NCI-H1436 (cell line): ENCODE data around the gene CRAMP1.
"Not testable (repeated sequence)": the region's sequence is repeated elsewhere in the genome, so short reads cannot be mapped to it uniquely, and the experiment has no call there.

Experiments
- DNase-seq: peaks from one replicate; lab custom pipeline; 2025; lab: John Stamatoyannopoulos, UW

Gene CRAMP1

GRCh38 chr16:1678500-1679098 lies 66.4 kb downstream of the CRAMP1 start:
- peak; percentile 14 for DNase-seq

GRCh38 chr16:1680361-1680760 lies 68.2 kb downstream of the CRAMP1 start:
- no peak for DNase-seq

DNA sequence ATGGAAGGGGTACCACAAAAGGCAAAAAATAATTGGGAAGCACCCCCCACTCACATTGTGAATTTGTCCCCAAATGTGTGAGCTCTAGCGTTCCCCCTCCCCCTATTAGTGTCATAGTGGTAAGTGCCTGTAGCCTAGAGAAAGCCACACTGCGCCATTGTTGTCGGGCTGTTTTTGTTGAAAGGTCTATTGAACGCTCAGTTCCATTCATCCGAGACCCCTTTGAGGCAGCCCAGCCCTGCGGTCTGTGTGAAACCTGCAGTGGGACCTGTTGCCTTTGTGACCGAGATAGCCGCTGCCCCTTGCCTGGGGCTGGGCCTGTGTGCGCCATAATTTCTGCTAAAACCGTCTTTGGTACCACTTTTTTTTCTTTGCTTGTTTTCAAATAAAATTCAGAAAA lies 68.9 kb downstream of the CRAMP1 start:
- DNase-seq: no peak

- no peak for DNase-seq
Measured at GRCh38 chr16:1687427-1688316, 75.5 kb downstream of the CRAMP1 start.

GRCh38 chr16:1688807-1689560 lies 76.8 kb downstream of the CRAMP1 start:
- no peak for DNase-seq

GRCh38 chr16:1689853-1690252 lies 77.7 kb downstream of the CRAMP1 start:
- DNase-seq: no peak

DNA sequence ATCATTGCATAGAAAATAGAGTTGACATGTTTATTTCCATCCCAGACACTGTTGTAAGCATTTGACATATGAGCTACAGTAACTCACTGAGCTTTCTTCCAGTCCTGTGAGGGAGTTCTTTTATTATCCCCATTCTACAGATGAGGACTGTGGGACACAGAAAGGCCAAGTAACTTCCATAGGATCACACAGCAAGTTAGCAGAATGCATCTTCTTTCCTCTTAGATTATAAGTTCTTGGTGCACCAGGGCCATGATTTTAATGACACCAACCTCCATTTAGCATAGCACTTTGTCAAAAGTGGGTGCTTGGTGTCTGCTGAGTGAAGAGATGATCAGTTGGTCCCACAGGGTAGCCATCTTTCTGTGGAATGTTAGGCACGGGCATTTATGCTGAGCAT lies 78.7 kb downstream of the CRAMP1 start:
- no peak for DNase-seq

DNA sequence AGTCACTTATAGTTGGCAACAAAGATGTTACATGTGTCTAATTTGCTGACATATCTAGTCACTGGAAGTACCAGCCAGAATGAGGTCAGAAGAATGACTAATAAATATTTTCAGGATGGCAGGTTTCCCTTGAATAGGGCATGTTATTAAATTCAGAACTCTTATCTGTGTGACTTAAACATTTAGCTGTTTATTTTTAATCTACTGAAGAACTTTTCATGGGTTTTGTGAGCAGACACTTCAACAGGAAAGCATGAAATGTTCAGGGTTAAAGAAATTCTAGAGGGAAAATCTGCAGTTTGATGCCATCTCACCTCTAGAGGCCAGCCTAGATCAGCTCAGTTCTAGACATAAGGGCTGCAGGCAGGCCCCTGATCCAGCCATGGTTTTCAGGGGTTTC lies 79.1 kb downstream of the CRAMP1 start:
- DNase-seq: no peak

- DNase-seq: no peak
Measured at GRCh38 chr16:1691956-1692355, 79.8 kb downstream of the CRAMP1 start.

- no peak for DNase-seq
Measured at GRCh38 chr16:1696863-1697262, 84.7 kb downstream of the CRAMP1 start.

DNA sequence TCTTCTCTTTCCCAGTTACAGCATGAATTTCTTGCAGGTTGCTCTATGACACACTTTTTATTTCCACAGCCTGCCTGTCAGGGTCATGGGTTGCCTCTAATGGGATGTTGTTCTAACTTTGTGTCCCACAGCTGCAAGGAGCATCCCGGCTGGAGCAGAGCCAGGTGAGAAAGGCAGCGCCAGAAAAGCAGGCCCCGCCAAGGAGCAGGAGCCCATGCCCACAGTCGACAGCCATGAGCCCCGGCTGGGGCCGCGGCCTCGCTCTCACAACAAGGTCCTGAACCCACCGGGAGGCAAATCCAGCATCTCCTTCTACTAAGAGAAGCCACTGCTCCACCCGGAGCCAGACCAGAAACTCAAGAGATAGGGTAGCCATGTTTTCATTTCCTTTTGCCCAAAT lies 86.5 kb downstream of the CRAMP1 start:
- no peak for DNase-seq

DNA sequence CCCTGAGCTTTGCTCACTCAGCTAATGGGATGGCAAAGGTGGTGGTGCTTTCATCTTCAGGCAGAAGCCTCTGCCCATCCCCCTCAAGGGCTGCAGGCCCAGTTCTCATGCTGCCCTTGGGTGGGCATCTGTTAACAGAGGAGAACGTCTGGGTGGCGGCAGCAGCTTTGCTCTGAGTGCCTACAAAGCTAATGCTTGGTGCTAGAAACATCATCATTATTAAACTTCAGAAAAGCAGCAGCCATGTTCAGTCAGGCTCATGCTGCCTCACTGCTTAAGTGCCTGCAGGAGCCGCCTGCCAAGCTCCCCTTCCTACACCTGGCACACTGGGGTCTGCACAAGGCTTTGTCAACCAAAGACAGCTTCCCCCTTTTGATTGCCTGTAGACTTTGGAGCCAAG lies 88.1 kb downstream of the CRAMP1 start:
- DNase-seq: no peak

DNA sequence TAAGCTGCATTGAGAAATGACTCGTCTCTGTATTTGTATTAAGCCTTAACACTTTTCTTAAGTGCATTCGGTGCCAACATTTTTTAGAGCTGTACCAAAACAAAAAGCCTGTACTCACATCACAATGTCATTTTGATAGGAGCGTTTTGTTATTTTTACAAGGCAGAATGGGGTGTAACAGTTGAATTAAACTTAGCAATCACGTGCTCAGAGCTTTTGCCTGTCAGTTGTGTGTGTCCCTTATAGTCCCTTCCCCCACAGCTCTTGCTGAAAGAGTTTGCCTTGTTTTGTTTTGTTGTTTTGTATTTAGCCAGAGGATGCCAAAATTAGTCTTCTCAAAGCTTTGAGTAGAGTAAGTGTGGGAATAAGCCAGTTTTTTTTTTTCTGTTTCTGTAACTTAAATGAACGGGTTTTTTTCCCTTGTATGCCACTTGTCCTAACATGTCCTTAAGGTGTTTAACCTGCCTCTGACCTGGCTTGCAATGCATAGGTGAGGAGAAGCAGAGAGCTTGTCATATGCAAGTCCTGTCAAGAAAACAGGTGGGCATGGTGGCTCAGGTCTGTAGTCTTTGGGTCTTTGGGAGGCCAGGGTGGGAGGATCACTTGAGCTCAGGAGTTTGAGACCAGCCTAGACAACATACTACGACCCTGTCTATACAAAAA lies 89.2 kb downstream of the CRAMP1 start:
- no peak for DNase-seq

GRCh38 chr16:1705324-1705687 lies 93.1 kb downstream of the CRAMP1 start:
- not testable (repeated sequence) for DNase-seq

GRCh38 chr16:1705688-1706385 lies 93.7 kb downstream of the CRAMP1 start, which contains the start of gene MAPK8IP3:
MAPK8IP3 (plus strand) TSS chr16:1706195; CDS start chr16:1706340, 145 bp downstream.
- peak; percentile 84 for DNase-seq

DNA sequence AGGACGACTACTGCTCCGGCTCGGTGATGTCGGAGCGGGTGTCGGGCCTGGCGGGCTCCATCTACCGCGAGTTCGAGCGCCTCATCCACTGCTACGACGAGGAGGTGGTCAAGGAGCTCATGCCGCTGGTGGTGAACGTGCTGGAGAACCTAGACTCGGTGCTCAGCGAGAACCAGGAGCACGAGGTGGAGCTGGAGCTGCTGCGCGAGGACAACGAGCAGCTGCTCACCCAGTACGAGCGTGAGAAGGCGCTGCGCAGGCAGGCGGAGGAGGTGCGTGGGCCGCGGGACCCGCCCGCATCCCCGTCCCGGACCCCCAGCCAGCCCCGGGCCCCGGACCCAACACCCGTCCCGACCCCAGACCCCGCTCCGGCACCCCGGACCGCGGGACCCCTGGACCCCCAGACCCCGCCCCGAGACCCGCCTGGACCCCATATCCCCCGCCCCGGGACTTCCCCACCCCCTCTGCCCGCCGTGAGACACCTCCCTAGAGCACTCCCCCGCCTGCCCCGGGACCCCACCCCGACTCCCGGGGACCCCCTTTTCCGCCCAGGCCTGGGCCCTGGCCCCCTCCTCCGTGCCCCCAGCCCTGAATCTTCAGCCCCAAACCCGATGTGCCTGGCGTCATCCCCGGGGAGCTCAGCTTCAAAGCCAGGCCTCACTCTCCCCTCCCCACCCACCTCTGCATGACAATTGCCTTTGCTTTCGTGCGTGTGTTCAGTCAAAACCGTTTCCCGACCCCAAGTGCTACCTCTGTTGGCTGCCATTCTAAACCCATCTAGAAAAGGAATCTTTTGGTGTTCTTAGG lies 94.4 kb downstream of the CRAMP1 start:
- DNase-seq: peak; percentile 18

DNA sequence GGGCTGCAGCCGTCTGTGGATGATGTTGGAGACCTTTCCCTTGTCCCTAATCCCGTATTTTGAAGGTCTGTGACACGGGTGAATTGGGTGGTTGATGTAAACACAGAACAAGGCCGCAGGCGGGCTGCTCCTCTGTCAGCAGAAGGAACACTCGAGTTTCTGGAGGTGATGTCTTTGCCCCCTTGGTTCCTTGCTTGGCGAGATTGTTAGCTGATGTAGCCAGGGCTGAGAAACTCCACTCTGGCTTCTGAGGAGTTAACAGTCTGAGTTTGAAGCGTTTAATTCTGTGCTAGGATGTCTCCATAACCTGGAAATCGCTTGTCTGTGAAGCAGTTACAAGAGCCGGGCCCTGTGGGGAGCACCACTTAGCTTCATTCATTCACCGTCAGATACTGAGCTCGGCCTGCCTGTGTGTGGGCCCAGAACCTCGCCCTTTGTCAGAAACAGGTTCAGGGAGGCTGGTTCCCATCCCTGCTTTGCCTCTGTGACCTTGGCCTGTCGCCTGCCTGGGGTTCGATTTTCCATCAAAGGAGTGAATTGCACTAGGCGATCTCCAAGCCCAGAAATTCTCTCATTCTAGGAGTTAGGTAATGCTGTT lies 95.1 kb downstream of the CRAMP1 start:
- DNase-seq: no peak

GRCh38 chr16:1708083-1708767 lies 96.1 kb downstream of the CRAMP1 start:
- no peak for DNase-seq

DNA sequence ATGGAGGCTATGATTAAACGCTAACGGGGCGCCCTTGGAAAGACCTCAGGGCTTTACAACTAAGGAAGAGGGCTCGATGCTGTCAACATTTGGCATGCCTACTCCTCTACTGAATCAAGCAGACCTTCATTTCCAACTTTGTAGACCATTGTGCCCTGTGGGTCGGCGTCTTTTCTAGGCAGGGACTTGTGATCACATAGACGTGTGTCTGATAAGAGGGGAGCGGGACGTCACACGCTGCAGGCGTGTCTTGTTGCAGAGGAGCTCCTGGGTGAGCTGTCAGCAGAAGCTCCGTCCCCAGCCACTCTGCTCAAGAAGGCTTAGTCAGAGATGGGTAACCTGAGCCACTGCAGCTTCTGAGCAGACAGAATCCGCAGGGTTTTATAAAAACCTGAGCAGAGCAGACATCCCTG lies 96.6 kb downstream of the CRAMP1 start:
- DNase-seq: no peak

DNA sequence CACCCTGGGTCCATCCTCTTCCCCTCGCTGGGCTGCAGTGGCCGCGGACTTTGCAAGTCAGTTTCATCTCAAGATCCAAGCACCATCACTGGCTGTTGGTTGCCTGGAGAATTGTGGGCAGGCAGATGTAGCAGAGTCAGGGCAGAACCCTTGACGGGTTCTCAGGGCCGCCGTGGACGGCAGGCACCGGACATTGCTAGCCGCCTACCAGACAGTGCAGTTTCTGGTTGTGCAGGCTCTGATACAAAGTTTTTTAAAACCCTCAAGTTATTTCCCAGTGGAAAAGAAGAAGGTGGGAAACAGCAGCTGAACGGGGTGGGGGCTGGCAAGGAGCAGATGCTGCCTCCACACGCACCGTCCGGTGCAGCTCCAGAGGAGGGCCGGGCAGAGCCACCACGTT lies 97.2 kb downstream of the CRAMP1 start:
- no peak for DNase-seq
